ENCODE results near the gene NEK10.

Gene NEK10

DNA sequence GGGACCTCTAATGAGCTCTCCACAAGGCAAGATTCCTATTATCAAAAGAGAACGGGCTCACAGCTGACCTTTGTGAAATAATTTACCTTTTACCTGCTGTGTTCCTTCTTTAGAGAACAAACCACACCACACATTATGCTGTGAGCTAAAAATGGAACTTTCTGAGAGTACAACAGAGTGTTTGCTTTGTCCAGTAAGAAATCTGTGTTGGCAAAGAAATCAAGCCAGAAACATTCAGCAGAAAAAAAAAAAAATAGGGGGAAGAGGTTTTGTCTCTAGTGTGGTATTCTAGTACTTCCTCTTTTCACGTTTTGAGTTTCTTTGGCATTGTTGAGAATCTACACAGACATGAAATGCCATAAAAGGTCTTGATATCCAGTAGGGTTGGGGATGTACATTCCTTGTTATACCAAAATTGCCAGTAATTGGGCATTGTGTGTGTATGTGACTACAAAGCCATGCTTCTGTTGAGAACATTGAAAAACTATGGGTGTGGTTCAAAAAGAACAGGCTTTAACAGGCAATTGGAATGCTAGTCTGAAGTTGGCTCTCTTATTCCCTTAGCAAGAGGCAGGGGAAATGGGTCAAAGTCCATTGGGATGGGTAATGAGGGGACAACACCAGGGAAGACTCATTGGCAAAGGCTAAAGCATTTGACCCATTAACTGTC lies 273.5 kb downstream of the NEK10 start:
- DNase-seq (ENCODE audit: low read depth): no peak
- H3K4me3 ChIP-seq (ENCODE audit: control insufficient read depth, low read depth, low read length): no peak overlapping the region
- TF ChIP-seq, protein P1, sequence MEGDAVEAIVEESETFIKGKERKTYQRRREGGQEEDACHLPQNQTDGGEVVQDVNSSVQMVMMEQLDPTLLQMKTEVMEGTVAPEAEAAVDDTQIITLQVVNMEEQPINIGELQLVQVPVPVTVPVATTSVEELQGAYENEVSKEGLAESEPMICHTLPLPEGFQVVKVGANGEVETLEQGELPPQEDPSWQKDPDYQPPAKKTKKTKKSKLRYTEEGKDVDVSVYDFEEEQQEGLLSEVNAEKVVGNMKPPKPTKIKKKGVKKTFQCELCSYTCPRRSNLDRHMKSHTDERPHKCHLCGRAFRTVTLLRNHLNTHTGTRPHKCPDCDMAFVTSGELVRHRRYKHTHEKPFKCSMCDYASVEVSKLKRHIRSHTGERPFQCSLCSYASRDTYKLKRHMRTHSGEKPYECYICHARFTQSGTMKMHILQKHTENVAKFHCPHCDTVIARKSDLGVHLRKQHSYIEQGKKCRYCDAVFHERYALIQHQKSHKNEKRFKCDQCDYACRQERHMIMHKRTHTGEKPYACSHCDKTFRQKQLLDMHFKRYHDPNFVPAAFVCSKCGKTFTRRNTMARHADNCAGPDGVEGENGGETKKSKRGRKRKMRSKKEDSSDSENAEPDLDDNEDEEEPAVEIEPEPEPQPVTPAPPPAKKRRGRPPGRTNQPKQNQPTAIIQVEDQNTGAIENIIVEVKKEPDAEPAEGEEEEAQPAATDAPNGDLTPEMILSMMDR (IDR thresholded peaks at IDR 0.05; ENCODE audit: control insufficient read depth, insufficient read depth, low read depth, low read length, missing control alignments): no peak

DNA sequence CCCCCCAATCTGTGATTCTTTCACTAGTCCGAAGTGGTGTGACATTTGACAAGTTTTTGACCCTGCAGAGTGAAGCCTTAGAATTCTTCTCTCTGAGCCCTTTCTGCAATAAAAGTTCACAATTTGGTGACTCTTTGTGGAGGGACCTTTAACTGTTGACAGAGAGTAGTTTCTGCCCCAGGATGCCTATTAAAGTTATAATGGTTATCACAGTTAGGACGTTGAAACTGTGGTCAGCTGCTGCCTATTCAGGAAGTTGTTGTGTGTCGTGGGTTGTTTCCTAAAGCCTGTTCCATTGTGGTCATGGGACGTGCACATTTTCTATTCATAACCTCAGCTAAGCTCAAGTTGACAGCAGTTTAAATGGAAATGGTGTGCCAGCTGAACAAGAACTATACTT lies 274.5 kb downstream of the NEK10 start:
- no peak for DNase-seq (ENCODE audit: low read depth)
- no peak overlapping the region for H3K4me3 ChIP-seq (ENCODE audit: control insufficient read depth, low read depth, low read length)
- TF ChIP-seq, protein P1 (IDR thresholded peaks at IDR 0.05; ENCODE audit: control insufficient read depth, insufficient read depth, low read depth, low read length, missing control alignments): no peak

DNA sequence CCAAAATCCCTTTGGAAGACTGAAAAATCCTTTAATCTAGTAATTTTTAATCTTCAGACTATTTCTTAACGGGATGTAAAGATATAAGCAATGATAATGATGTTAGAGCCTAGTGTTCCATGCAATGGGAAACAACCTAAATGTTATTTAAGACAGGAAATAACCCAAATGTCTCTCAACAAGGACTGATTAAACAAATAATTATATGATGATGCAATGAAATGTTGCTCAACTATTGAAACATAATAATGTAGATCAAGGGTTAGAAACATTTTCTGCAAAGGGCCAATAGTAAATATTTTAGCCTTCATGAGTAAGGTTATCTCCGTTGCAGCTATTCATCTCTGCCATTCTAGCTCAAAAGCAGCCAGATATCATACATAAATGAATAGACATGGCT lies 275.4 kb downstream of the NEK10 start:
- no peak for DNase-seq (ENCODE audit: low read depth)
- TF ChIP-seq, protein P1 (IDR thresholded peaks at IDR 0.05; ENCODE audit: control insufficient read depth, insufficient read depth, low read depth, low read length, missing control alignments): no peak
- no peak overlapping the region for H3K4me3 ChIP-seq (ENCODE audit: control insufficient read depth, low read depth, low read length)

- no peak overlapping the region for H3K4me3 ChIP-seq (ENCODE audit: control insufficient read depth, low read depth, low read length)
- TF ChIP-seq, protein P1 (IDR thresholded peaks at IDR 0.05; ENCODE audit: control insufficient read depth, insufficient read depth, low read depth, low read length, missing control alignments): no peak
- no peak for DNase-seq (ENCODE audit: low read depth)
Observed at GRCh38 chr3:27090275-27091041, 278.7 kb downstream of the NEK10 start.

DNA sequence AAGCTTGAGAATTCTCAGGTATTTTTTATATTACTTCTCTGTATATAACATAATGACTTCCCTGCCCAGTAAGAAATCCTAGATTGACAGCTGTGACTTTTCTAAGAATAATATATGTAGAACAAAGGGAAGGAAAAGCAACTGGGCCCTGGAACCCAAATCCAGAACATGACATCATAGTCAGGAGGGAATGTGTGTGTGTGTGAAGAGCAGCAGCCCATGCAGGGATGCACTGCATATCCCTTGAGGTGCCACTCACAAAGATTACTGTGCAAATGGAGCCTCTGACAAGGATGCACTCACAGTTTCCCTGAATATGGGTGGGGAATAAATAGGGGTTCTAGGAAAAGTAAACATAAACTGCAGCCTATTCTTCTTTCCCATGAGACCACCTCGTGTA lies 279.5 kb downstream of the NEK10 start:
- no peak overlapping the region for H3K4me3 ChIP-seq (ENCODE audit: control insufficient read depth, low read depth, low read length)
- TF ChIP-seq, protein P1 (IDR thresholded peaks at IDR 0.05; ENCODE audit: control insufficient read depth, insufficient read depth, low read depth, low read length, missing control alignments): no peak
- no peak for DNase-seq (ENCODE audit: low read depth)

GRCh38 chr3:27089068-27089467 lies 280.1 kb downstream of the NEK10 start:
- TF ChIP-seq, protein P1 (IDR thresholded peaks at IDR 0.05; ENCODE audit: control insufficient read depth, insufficient read depth, low read depth, low read length, missing control alignments): no peak
- H3K4me3 ChIP-seq (ENCODE audit: control insufficient read depth, low read depth, low read length): no peak overlapping the region
- no peak for DNase-seq (ENCODE audit: low read depth)
